K562 (cell line): Measurements from ENCODE around the gene ASB18. TPM values are rescaled to one million over a fixed set of nuclear protein-coding genes. Genes with fewer than 3 reads are reported as not detected.
"Not testable (repeated sequence)": the region's sequence is repeated elsewhere in the genome, so short reads cannot be mapped to it uniquely, and the experiment has no call there.

Experiments
- ATAC-seq: fragments of 200-7000 bp; cut with Tn5 transposase; 3 replicates; pipeline ENCODE4 v1.9.1; 2020; ENCODE audit warnings: moderate library complexity
- BruUV-seq: library from RNA; stranded (reverse); fragments of 400-500 nt; replicated peaks from 2 replicates; lab custom pipeline; 2021; lab: Mats Ljungman, UMichigan
- CTCF ChIA-PET: fragments of 300-600 bp; formaldehyde crosslinking; extraction: SDS; loops from one replicate; lab custom pipeline; 2021; ENCODE audit warnings: low intra/inter-chr PET ratio; lab: Yijun Ruan, JAX
- POLR2A ChIA-PET: fragments of 300-600, 350-650 bp; sonication (Branson Sonifier 250); formaldehyde crosslinking; extraction: SDS; loops from one replicate; lab custom pipeline; 2021; ENCODE audit warnings: antibody characterized with exemption, inconsistent platforms; lab: Yijun Ruan, JAX
- DNase-seq, 4 experiments: peaks; one replicate each; pipeline versions ENCODE4 v3.0.0 to v3.0.0-alpha.2; 2011 to 2018; ENCODE audit warnings: low spot score in 3 of 4, mixed read lengths in 3 of 4; ENCODE audit errors: extremely low read depth in 1 of 4
- FAIRE-seq: peaks from 2 replicates; lab custom pipeline; 2011; peaks lifted over from hg19 to GRCh38; lab: Jason Lieb, UNC
- H2AFZ ChIP-seq: 2 replicates; pipeline ENCODE4 v1.6.0; 2011; ENCODE audit warnings: low read depth, low read length, control low read depth, inconsistent platforms
- H3K27ac ChIP-seq: fragments of 200-600 bp; 3 replicates; pipeline ENCODE4 v1.8.0; 2011; ENCODE audit warnings: low read depth, mild to moderate bottlenecking, control low read depth, inconsistent platforms, low read length, moderate library complexity, mixed read lengths; ENCODE audit errors: extremely low read depth
- H3K27me3 ChIP-seq, 2 experiments: fragments of 300-600 bp in 1 of 2; 2 replicates in 1 of 2; 3 replicates in 1 of 2; pipeline versions ENCODE4 v1.6.0 to v1.8.0; 2011; ENCODE audit warnings: inconsistent platforms in 2 of 2, low read length in 2 of 2, mild to moderate bottlenecking in 1 of 2, mixed read lengths in 1 of 2, moderate library complexity in 1 of 2; ENCODE audit not compliant: control insufficient read depth in 2 of 2, insufficient read depth in 2 of 2
- H3K36me3 ChIP-seq: fragments of 300-600 bp; 3 replicates; pipeline ENCODE4 v1.8.0; 2011; ENCODE audit warnings: mild to moderate bottlenecking, low read length, inconsistent platforms; ENCODE audit not compliant: control insufficient read depth, insufficient read depth
- H3K4me1 ChIP-seq, 2 experiments: fragments of 200-600 bp in 1 of 2; replicated peaks in 1 of 2; 2 replicates in 1 of 2; 3 replicates in 1 of 2; pipeline versions ENCODE4 v1.5.1 to v1.8.0; 2011; ENCODE audit warnings: inconsistent platforms in 2 of 2, low read length in 2 of 2, mild to moderate bottlenecking in 1 of 2, mixed read lengths in 1 of 2, moderate library complexity in 1 of 2; ENCODE audit not compliant: control insufficient read depth in 2 of 2, insufficient read depth in 2 of 2
- H3K4me2 ChIP-seq: 2 replicates; pipeline ENCODE4 v1.6.1; 2011; ENCODE audit warnings: low read length, control low read depth, inconsistent platforms, mixed read lengths; ENCODE audit not compliant: insufficient read depth
- H3K4me3 ChIP-seq: fragments of 200-600 bp; sonication (generic), shearing (Covaris generic); 2 replicates; pipeline ENCODE4 v1.5.1; 2016; ENCODE audit warnings: control low read depth, inconsistent platforms
- H3K79me2 ChIP-seq: fragments of 200-600 bp; 3 replicates; pipeline ENCODE4 v1.8.0; 2011; ENCODE audit warnings: low read length, inconsistent platforms; ENCODE audit not compliant: control insufficient read depth, insufficient read depth
- H3K9ac ChIP-seq, 2 experiments: 2 replicates each; pipeline versions ENCODE4 v1.6.0 to v1.6.1; 2011; ENCODE audit warnings: low read depth in 2 of 2, low read length in 2 of 2, control low read depth in 1 of 2, inconsistent platforms in 1 of 2, mild to moderate bottlenecking in 1 of 2, mixed read lengths in 1 of 2; ENCODE audit not compliant: insufficient read depth in 1 of 2
- H3K9me1 ChIP-seq: one replicate; pipeline ENCODE4 v1.6.0; 2011; ENCODE audit warnings: inconsistent platforms, mild to moderate bottlenecking, low read length, moderate library complexity; ENCODE audit not compliant: control insufficient read depth, insufficient read depth
- H3K9me3 ChIP-seq: replicated peaks from 2 replicates; pipeline ENCODE4 v1.5.1; 2011; ENCODE audit warnings: low read depth, low read length, inconsistent platforms; ENCODE audit not compliant: control insufficient read depth, insufficient read depth
- H4K20me1 ChIP-seq: replicated peaks from 2 replicates; pipeline ENCODE4 v1.6.1; 2011; ENCODE audit warnings: low read length, inconsistent platforms, mixed read lengths; ENCODE audit not compliant: control insufficient read depth, insufficient read depth
- ATF6 ChIP-seq: sonication (generic); formaldehyde crosslinking; IDR thresholded peaks from 2 replicates; pipeline ENCODE4 v1.4.0; 2020; ENCODE audit warnings: mild to moderate bottlenecking, missing genetic modification reagents
- CBFB ChIP-seq: sonication (generic); formaldehyde crosslinking; IDR thresholded peaks from 2 replicates; pipeline ENCODE4 v1.4.0; 2020; ENCODE audit warnings: mild to moderate bottlenecking, missing genetic modification reagents
- NR2C2 ChIP-seq, 2 experiments: fragments of 200-800 bp in 1 of 2; sonication (Bioruptor generic) in 1 of 2; sonication (generic) in 1 of 2; formaldehyde crosslinking in 1 of 2; IDR thresholded peaks; 2 replicates each; pipeline versions ENCODE4 v1.6.1 to v1.8.0; 2016 to 2022; ENCODE audit warnings: mild to moderate bottlenecking in 1 of 2, missing compliant biosample characterization in 1 of 2, missing genetic modification characterization in 1 of 2, missing genetic modification reagents in 1 of 2
- PTBP1 ChIP-seq: fragments of 200-400 bp; formaldehyde crosslinking; IDR thresholded peaks from 2 replicates; pipeline ENCODE4 v1.6.1; 2017; ENCODE audit warnings: low read depth, low read length
- RREB1 ChIP-seq: fragments of 250-450 bp; sonication (Bioruptor Pico); IDR thresholded peaks from 2 replicates; pipeline ENCODE4 v1.4.0; 2020
- SPI1 ChIP-seq: IDR thresholded peaks from 2 replicates; pipeline ENCODE4 v1.6.1; 2011; ENCODE audit warnings: low read depth, low read length, control low read depth, borderline replicate concordance
- TCF3 ChIP-seq: sonication (generic); formaldehyde crosslinking; IDR thresholded peaks from 2 replicates; pipeline ENCODE4 v1.4.0; 2020; ENCODE audit warnings: mild to moderate bottlenecking, missing genetic modification reagents
- TEAD2 ChIP-seq: fragments of 450-650 bp; IDR thresholded peaks from 2 replicates; pipeline ENCODE4 v1.6.1; 2016; ENCODE audit warnings: missing genetic modification characterization, control low read depth, missing compliant biosample characterization
- WGBS: fragments of 100-300 bp; shearing (Covaris generic); methylation state at CpG from one replicate; pipeline ENCODE4 v1.1.6; 2016; ENCODE audit warnings: low coverage, mixed read lengths; ENCODE audit not compliant: insufficient coverage; ENCODE audit errors: missing lambda C conversion rate; 5-methylcytosine and 5-hydroxymethylcytosine counted together
- in situ Hi-C: fragments of 300-500 bp; cut with MboI; formaldehyde crosslinking; loops from 4 replicates; pipeline ENCODE4 v1.15.0; 2018; ENCODE audit warnings: inconsistent platforms, mixed read lengths
- intact Hi-C: fragments of 100-400 bp; cut with micrococcal nuclease; formaldehyde crosslinking; loops from 2 replicates; pipeline ENCODE4 v1.14.2; 2022
- polyA plus RNA-seq, 8 experiments: library from polyadenylated mRNA; depleted of rRNA in 4 of 8; stranded (reverse) in 5 of 8; unstranded in 3 of 8; fragments of >200 nt; fragmentation: Nextera tagmentation in 2 of 8; fragmentation: Illumina TruSeq in 1 of 8; extraction: Ambion mirVana in 2 of 8; extraction: Trizol in 1 of 8; gene quantifications; 2 replicates each; pipeline versions ENCODE4 v1.2.1 to v1.2.3, GENCODE V29; 2011 to 2014; ENCODE audit warnings: inconsistent platforms in 1 of 8, missing spikeins in 1 of 8
- total RNA-seq, 7 experiments: library from RNA; depleted of rRNA in 6 of 7; stranded (reverse); fragments of >200 nt in 6 of 7; fragmentation: Illumina TruSeq in 2 of 7; extraction: Trizol in 2 of 7; gene quantifications; 2 replicates each; pipeline versions ENCODE4 v1.2.1 to v1.2.3, GENCODE V29; 2011 to 2021; ENCODE audit warnings: low replicate concordance in 1 of 7

ASB18 gene
- total and polyA plus RNA-seq, 9 of the 15 experiments (the other 6 are each of a cell fraction or from before 2014, with no cell fraction given) = not detected

GRCh38 chr2:236288373-236288772 lies 24.2 kb upstream of the ASB18 start:
- H2AFZ ChIP-seq, H3K36me3 ChIP-seq, ATAC-seq, in situ Hi-C loops, H3K9me3 ChIP-seq, FAIRE-seq, H4K20me1 ChIP-seq, H3K4me3 ChIP-seq, H3K79me2 ChIP-seq, BruUV-seq, H3K27me3 ChIP-seq, H3K9ac ChIP-seq, CTCF ChIA-PET, H3K9me1 ChIP-seq, intact Hi-C loops, H3K27ac ChIP-seq, H3K4me2 ChIP-seq, H3K4me1 ChIP-seq, DNase-seq: not testable (repeated sequence)
- 0% methylated on average over 1 of the region's 1 CpG for WGBS
- peak; percentile 67 for TF ChIP-seq SPI1
- POLR2A ChIA-PET = interaction anchor here (1.3 kb wide), 1 partner anchor 16 kb away, joined by 3 read pairs; no protein-coding TSS in a partner anchor

GRCh38 chr2:236287656-236288055 lies 23.4 kb upstream of the ASB18 start:
- no peaks in the 10 kb centered on the region for H3K79me2 ChIP-seq
- 2% methylated on average over 6 of the region's 6 CpGs for WGBS
- no peak overlapping the region for H3K9ac ChIP-seq
- no peaks in the 10 kb centered on the region for H3K4me1 ChIP-seq
- no peaks in the 10 kb centered on the region for H4K20me1 ChIP-seq
- H2AFZ ChIP-seq = no peak overlapping the region
- H3K9me1 ChIP-seq = no peaks in the 10 kb centered on the region
- FAIRE-seq (no peak), DNase-seq (no peak), ATAC-seq (no peak)
- POLR2A ChIA-PET = interaction anchor here (1.3 kb wide), 1 partner anchor 17 kb away, joined by 3 read pairs; no protein-coding TSS in a partner anchor
- no peaks in the 10 kb centered on the region for H3K9me3 ChIP-seq
- no peak overlapping the region for H3K4me3 ChIP-seq
- CTCF ChIA-PET = no interaction called here
- H3K27me3 ChIP-seq = no peaks in the 10 kb centered on the region; a peak in 1 of 5 replicates
- H3K27ac ChIP-seq = no peak overlapping the region
- H3K4me2 ChIP-seq = no peak overlapping the region
- in situ Hi-C loops = no loop called here
- intact Hi-C loops = no loop called here
- no TSS peak for BruUV-seq
- H3K36me3 ChIP-seq = no peaks in the 10 kb centered on the region
- TF ChIP-seq RREB1 (CRISPR knock-in tag) (no peak), ATF6 (CRISPR knock-in tag) (no peak), NR2C2 (CRISPR knock-in tag; IDR thresholded peaks at IDR 0.05) (no peak), NR2C2 (tag; IDR thresholded peaks at IDR 0.05) (no peak), TCF3 (no peak), CBFB (CRISPR knock-in tag) (no peak), PTBP1 (no peak), TEAD2 (no peak)
